RWPE1 (cell line): ENCODE results near the gene SKOR1.

ENCODE experiments used
- CTCF ChIA-PET: fragments of 350-600 bp; sonication (Branson Sonifier 250); formaldehyde crosslinking; extraction: SDS; loops from one replicate; lab custom pipeline; 2021; lab: Yijun Ruan, JAX
- POLR2A ChIA-PET: fragments of 400-600 bp; formaldehyde crosslinking; extraction: SDS; loops from one replicate; lab custom pipeline; 2020; ENCODE audit warnings: antibody characterized with exemption; ENCODE audit not compliant: low non-redundant PET; lab: Yijun Ruan, JAX
- DNase-seq: peaks from one replicate; pipeline ENCODE4 v3.0.0; 2012; ENCODE audit warnings: low spot score
- H3K27ac ChIP-seq: fragments of 450-650 bp; 2 replicates; pipeline ENCODE4 v1.5.1; 2017
- TF ChIP-seq, protein P1 (sequence below): fragments of 450-650 bp; conservative IDR thresholded peaks from 2 replicates; pipeline ENCODE4 v1.5.1; 2017; ENCODE audit warnings: low read depth, mild to moderate bottlenecking

SKOR1 gene, protein sequence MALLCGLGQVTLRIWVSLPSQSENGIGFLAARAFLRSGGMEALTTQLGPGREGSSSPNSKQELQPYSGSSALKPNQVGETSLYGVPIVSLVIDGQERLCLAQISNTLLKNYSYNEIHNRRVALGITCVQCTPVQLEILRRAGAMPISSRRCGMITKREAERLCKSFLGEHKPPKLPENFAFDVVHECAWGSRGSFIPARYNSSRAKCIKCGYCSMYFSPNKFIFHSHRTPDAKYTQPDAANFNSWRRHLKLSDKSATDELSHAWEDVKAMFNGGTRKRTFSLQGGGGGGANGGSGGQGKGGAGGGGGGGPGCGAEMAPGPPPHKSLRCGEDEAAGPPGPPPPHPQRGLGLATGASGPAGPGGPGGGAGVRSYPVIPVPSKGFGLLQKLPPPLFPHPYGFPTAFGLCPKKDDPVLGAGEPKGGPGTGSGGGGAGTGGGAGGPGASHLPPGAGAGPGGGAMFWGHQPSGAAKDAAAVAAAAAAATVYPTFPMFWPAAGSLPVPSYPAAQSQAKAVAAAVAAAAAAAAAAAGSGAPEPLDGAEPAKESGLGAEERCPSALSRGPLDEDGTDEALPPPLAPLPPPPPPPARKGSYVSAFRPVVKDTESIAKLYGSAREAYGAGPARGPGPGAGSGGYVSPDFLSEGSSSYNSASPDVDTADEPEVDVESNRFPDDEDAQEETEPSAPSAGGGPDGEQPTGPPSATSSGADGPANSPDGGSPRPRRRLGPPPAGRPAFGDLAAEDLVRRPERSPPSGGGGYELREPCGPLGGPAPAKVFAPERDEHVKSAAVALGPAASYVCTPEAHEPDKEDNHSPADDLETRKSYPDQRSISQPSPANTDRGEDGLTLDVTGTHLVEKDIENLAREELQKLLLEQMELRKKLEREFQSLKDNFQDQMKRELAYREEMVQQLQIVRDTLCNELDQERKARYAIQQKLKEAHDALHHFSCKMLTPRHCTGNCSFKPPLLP

DNA sequence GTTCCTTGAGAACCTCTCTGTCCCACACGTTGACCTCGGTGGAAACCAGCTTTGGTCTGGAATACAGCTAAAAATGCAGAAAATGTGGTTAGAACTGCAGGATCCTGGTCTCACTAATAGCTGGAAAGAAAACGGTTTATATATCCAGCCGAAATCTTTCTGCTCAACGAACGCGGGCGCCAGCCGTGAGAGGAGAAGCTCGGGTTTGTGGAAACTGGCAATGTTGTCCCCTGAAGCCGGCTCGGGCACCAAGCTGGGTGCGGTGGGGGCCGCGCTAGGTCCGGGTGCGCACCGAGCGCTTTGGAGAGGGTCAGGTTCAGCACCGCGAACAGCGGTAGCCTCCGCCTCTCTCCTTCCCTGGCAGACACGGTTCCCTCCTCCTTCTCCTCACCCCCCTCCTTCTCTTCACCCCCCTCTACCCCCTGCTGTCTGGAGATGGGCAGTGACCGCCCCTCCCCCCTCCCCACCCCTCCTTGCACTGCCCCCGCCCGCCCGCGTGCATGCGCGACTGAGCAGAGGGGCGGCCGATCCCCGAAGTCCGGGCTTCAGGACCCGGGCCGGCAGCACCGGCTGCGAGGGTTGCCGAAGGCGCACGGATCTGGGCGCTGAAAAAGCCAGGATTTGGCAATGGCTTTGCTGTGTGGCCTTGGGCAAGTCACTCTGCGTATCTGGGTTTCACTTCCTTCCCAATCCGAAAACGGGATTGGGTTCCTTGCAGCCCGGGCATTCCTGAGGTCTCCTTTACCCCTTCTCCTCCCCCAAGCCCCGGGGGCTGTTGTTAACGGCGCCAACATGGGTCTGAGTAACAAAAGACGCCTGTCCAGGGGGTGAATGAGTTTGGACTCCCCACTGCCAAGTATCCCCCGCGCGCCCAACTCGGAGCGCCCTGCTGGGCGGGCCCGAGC is at the start of gene SKOR1:
Gene SKOR1, plus strand, starts transcription at position 534 of the 905 bp plus-strand sequence. Its CDS starts 94 bp downstream, at position 628.
- TF ChIP-seq, protein P1, sequence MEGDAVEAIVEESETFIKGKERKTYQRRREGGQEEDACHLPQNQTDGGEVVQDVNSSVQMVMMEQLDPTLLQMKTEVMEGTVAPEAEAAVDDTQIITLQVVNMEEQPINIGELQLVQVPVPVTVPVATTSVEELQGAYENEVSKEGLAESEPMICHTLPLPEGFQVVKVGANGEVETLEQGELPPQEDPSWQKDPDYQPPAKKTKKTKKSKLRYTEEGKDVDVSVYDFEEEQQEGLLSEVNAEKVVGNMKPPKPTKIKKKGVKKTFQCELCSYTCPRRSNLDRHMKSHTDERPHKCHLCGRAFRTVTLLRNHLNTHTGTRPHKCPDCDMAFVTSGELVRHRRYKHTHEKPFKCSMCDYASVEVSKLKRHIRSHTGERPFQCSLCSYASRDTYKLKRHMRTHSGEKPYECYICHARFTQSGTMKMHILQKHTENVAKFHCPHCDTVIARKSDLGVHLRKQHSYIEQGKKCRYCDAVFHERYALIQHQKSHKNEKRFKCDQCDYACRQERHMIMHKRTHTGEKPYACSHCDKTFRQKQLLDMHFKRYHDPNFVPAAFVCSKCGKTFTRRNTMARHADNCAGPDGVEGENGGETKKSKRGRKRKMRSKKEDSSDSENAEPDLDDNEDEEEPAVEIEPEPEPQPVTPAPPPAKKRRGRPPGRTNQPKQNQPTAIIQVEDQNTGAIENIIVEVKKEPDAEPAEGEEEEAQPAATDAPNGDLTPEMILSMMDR: no peak
- no peak for DNase-seq
- ChIA-PET CTCF (interaction anchor here (0.6 to 1.1 kb wide), 4 partner anchors 21 to 521 kb away, joined by 3 to 5 read pairs (median 3); no protein-coding TSS in a partner anchor), POLR2A (no interaction called here)
- H3K27ac ChIP-seq: no peak within 1 kb of the TSS

DNA sequence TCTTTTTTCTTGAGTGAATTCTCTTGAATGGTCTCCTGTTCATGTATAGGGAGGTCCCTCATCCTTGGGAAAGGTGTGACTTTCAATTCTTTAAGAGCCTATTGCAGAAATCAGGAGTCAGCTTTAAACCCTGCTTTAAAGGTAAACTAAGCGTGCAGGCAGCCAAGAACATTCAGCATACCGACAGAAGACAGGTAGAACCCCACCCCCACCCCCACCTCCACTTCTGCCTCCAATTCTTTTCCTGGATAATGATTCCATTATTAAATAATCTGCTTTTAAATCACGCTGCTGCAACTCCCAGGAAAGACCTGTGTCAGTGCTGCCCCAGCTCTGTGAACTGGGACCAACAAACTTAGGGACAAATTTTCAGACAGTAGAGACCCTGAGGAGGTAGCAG is 49.3 kb upstream of the SKOR1 start:
- no peak for DNase-seq
- no peak overlapping the region for H3K27ac ChIP-seq
- ChIA-PET POLR2A (no interaction called here), CTCF (no interaction called here)
- TF ChIP-seq, protein P1: no peak

DNA sequence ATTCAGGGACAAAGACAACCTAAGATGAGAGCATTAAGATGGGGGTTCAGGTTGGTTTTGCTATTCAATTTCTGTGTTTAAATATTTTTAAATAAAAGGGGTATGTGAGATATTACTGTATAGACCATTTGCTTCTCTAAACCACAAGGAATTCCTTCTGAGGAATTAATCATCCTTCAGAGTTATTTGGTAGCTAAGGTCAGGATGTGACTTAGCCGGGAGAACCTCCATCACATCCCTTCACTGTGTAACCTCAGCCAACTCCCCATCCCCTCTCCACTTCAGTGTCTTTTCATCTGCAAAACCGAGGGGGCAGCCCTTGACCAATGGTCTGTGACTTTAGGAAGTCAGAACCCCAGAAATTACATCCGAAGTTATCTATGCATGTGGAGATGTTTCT is 48.7 kb upstream of the SKOR1 start:
- ChIA-PET POLR2A (no interaction called here), CTCF (no interaction called here)
- H3K27ac ChIP-seq: no peak overlapping the region
- TF ChIP-seq, protein P1: no peak
- no peak for DNase-seq

DNA sequence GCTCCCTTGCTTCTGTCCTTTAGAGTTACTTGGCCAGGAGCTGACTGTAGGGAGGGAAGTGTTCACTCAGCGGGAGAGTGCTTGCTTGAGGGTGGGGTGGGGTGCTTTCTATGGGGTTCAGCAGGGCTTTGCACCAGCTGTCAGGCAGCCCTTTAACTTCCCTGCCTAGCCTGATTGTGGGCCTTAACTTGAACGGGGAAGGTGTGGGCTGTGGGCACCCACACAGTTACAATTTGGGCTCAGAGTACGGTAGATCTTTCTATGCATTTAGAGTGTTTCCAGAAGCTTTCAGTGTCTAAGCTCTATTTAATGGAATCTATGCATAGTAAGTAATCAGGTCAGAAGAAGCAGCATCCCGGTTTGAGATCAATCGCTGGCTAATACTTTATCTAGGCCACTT is 48.2 kb upstream of the SKOR1 start:
- POLR2A ChIA-PET: no interaction called here
- TF ChIP-seq, protein P1: no peak
- CTCF ChIA-PET: no interaction called here
- DNase-seq: no peak
- H3K27ac ChIP-seq: no peak overlapping the region

DNA sequence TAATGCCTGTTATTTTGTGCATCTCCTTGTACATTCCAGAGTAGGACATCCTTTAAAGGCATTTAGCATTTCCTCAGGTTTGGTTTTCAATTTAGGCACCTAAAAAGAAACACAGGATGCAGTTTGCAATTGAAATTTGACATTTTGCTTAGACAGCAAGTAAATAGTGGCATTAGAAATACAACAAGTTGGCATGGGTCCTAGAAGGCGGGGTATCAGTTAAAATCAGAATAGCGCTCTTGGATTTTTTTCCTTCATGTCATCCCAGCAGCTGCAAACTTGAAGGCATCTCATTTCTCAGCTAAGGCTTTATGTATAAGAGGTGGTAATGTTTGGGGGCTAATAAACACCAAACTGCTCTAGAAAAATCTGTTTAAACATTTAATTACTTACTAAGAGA is 47.5 kb upstream of the SKOR1 start:
- DNase-seq: no peak
- H3K27ac ChIP-seq: no peak overlapping the region
- CTCF ChIA-PET: interaction anchor here (0.6 kb wide), 1 partner anchor 13 kb away, joined by 3 read pairs; no protein-coding TSS in a partner anchor
- TF ChIP-seq, protein P1: no peak
- POLR2A ChIA-PET: no interaction called here
